ENCODE results near the gene VPS37D. TPM values are rescaled to one million over a fixed set of nuclear protein-coding genes. Genes with fewer than 3 reads are reported as not detected.

Gene VPS37D
- total RNA-seq, 1 donor from 2014 or later = 0.24 TPM

DNA sequence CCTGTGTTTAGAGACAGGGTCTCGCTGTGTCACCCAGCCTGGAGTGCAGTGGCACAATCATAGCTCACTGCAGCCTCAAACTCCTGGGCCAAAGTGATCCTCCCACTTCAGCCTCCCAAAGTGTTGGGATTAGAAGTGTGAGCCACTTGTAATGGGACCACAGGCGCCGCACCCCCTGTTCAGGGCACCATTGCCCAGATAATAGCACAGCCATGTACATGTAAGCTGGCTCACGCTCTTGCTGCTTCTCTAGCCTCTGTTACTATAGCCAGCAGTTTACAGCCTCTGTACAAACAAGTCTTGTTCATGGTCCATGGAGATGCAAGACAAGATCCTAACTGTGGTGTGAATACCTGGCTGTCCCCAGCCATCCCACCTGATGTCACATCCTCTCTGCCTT is 39.1 kb upstream of the VPS37D start:
- H3K4me3 Mint-ChIP-seq = no peak overlapping the region
- intact Hi-C loops (cut with micrococcal nuclease) = no loop called here
- TF ChIP-seq, protein P1, sequence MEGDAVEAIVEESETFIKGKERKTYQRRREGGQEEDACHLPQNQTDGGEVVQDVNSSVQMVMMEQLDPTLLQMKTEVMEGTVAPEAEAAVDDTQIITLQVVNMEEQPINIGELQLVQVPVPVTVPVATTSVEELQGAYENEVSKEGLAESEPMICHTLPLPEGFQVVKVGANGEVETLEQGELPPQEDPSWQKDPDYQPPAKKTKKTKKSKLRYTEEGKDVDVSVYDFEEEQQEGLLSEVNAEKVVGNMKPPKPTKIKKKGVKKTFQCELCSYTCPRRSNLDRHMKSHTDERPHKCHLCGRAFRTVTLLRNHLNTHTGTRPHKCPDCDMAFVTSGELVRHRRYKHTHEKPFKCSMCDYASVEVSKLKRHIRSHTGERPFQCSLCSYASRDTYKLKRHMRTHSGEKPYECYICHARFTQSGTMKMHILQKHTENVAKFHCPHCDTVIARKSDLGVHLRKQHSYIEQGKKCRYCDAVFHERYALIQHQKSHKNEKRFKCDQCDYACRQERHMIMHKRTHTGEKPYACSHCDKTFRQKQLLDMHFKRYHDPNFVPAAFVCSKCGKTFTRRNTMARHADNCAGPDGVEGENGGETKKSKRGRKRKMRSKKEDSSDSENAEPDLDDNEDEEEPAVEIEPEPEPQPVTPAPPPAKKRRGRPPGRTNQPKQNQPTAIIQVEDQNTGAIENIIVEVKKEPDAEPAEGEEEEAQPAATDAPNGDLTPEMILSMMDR (IDR thresholded peaks at IDR 0.05) = no peak
- ChIA-PET CTCF (no interaction called here), POLR2A (no interaction called here)
- DNase-seq = no peak
- no peaks in the 10 kb centered on the region for H3K9me3 Mint-ChIP-seq
- peaks cover 48% of the 10 kb centered on the region for H3K27me3 Mint-ChIP-seq
- no peak for ATAC-seq (ENCODE audit: low read depth)
- H3K27ac Mint-ChIP-seq = no peak overlapping the region
- no peaks in the 10 kb centered on the region for H3K36me3 Mint-ChIP-seq (ENCODE audit: low read depth)
- peaks cover 7% of the 10 kb centered on the region for H3K4me1 Mint-ChIP-seq

DNA sequence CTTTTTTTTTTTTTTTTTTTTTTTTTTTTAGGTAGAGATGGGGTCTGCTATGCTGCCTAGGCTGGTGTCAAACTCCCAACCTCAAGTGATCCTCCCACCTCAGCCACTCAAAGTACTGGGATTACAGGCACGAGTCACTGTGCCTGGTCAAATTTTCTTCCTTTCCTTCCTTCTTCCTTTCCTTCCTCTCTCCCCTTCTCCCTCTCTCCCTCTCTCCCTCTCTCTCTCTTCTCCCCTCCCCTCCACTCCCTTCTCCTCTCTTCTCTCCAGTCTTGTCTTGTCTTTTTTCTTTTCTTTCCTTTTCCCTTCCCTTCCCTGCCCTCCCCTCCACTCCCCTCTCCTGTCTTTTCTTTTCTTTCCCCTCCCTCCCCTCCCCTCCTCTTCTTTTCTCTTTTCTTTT is 36.1 kb upstream of the VPS37D start:
- POLR2A ChIA-PET = interaction anchor here (0.6 kb wide), 1 partner anchor 88 kb away, joined by 5 read pairs; no protein-coding TSS in a partner anchor

DNA sequence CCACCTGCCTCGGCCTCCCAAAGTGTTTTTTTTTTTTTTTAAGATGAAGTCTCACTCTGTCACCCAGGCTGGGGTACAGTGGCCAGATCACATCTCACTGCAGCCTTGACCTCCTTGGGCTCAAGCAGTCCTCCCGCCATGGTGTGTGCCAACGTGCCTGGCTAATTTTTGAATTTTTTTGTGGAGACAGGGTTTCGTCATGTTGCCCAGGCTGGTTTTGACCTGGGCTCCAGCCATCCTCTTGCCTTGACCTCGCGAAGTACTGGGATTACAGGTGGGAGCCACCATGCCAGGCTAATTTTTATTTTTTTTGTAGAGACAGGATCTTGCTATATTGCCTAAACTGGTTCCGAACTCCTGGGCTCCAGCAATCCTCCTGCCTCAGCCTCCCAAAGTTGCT is 34.3 kb upstream of the VPS37D start:
- H3K4me1 Mint-ChIP-seq = no peaks in the 10 kb centered on the region
- POLR2A ChIA-PET = no interaction called here
- DNase-seq (no peak), ATAC-seq (ENCODE audit: low read depth) (no peak)
- peaks cover 49% of the 10 kb centered on the region for H3K27me3 Mint-ChIP-seq
- TF ChIP-seq, protein P1 (IDR thresholded peaks at IDR 0.05) = no peak
- CTCF ChIA-PET = no interaction called here
- intact Hi-C loops (cut with micrococcal nuclease) = no loop called here
- H3K9me3 Mint-ChIP-seq = no peaks in the 10 kb centered on the region
- no peaks in the 10 kb centered on the region for H3K36me3 Mint-ChIP-seq (ENCODE audit: low read depth)
- H3K4me3 Mint-ChIP-seq = no peak overlapping the region
- no peak overlapping the region for H3K27ac Mint-ChIP-seq

More for the DNA sequence above, 36.1 kb upstream of the VPS37D start:
- no peaks in the 10 kb centered on the region for H3K9me3 Mint-ChIP-seq
- CTCF ChIA-PET = no interaction called here
- intact Hi-C loops (cut with micrococcal nuclease) = no loop called here
- no peaks in the 10 kb centered on the region for H3K4me1 Mint-ChIP-seq
- H3K27me3 Mint-ChIP-seq = peaks cover 50% of the 10 kb centered on the region
- H3K4me3 Mint-ChIP-seq = no peak overlapping the region
- TF ChIP-seq, protein P1 (IDR thresholded peaks at IDR 0.05) = no peak
- DNase-seq (no peak), ATAC-seq (ENCODE audit: low read depth) (no peak)
- H3K27ac Mint-ChIP-seq = no peak overlapping the region
- H3K36me3 Mint-ChIP-seq (ENCODE audit: low read depth) = no peaks in the 10 kb centered on the region

DNA sequence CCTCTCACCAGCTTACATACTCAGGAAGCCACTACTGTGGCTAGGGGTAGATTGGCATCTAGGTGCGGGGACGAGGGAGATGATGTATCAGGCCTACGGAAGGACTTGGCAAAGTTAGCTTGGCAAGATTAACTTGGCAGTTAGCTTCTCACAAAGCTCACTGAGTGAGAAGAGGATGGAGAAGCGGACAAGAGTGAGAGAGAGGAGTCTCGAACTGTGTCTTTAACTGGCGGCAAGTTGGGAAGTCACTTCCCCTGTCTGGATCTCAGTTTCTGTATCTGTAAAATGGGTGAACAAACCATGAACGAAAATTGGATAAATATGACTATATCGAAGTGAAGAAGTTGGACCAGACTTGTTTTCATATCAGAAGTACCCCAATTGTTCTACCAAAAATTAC is 33.8 kb upstream of the VPS37D start:
- ChIA-PET CTCF (no interaction called here), POLR2A (no interaction called here)
- TF ChIP-seq, protein P1 (IDR thresholded peaks at IDR 0.05) = no peak
- Mint-ChIP-seq H3K27ac (no peak overlapping the region), H3K36me3 (ENCODE audit: low read depth) (no peaks in the 10 kb centered on the region), H3K4me1 (no peaks in the 10 kb centered on the region), H3K9me3 (no peaks in the 10 kb centered on the region), H3K4me3 (no peak overlapping the region), H3K27me3 (peaks cover 44% of the 10 kb centered on the region)
- DNase-seq (no peak), ATAC-seq (ENCODE audit: low read depth) (no peak)
- intact Hi-C loops (cut with micrococcal nuclease) = no loop called here

DNA sequence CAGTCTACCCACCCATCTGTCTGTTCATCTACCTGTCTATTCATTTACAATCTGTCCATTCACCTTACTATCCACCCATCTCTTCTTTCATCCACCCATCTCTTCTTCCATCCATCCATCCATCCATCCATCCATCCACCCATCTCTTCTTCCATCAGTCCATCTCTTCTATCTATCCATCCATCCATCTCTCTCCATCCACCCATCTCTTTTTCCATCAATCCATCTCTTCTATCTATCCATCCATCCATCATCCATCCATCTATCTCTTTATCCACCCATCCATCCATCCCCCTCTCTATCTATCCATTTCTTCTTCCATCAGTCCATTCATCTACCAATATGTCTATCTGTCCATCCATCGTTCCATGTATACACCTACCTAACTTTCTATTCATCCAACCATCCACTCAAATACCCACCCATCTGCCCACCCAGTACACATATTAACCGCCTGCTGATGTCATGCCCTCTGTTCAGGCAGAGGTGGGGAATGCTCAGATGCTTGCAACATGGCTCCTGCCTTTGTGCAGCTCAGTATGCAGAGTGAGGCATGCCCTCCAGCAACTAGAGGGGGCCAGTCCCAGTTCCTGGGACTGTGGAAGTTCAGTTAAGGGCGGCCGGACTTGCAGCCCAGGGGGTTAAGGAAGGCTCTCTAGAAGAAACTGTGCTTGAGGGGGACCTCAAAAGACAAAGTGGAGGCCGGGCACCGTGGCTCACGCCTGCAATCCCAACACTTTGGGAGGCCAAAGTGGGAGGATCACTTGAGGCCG is 32.0 kb upstream of the VPS37D start:
- H3K4me3 Mint-ChIP-seq = no peak overlapping the region

More for the DNA sequence above, 32.0 kb upstream of the VPS37D start:
- ChIA-PET CTCF (no interaction called here), POLR2A (no interaction called here)
- peaks cover 36% of the 10 kb centered on the region for H3K27me3 Mint-ChIP-seq
- no peak overlapping the region for H3K27ac Mint-ChIP-seq
- TF ChIP-seq, protein P1 (IDR thresholded peaks at IDR 0.05) = no peak
- intact Hi-C loops (cut with micrococcal nuclease) = no loop called here
- DNase-seq (no peak), ATAC-seq (ENCODE audit: low read depth) (no peak)
- H3K4me1 Mint-ChIP-seq = no peaks in the 10 kb centered on the region
- H3K36me3 Mint-ChIP-seq (ENCODE audit: low read depth) = no peaks in the 10 kb centered on the region
- no peaks in the 10 kb centered on the region for H3K9me3 Mint-ChIP-seq
